ENCODE measurements around the gene PRAC2. TPM values are rescaled to one million over a fixed set of nuclear protein-coding genes. Genes with fewer than 3 reads are reported as not detected.

The PRAC2 gene
- total and polyA plus RNA-seq, 5 experiments from 2014 or later, result not detected

- Mint-ChIP-seq H3K36me3 (peaks cover 0 to 13% (median 11%) of the 10 kb centered on the region in 3 donors), H3K4me1 (peaks cover 29 to 52% (median 36%) of the 10 kb centered on the region in 4 donors), H3K4me3 (peak overlapping the region in 7 of 10 donors; percentile 4 to 91 (median 59)), H3K27ac (peak overlapping the region in 2 of 10 donors; percentile 40 to 79), H3K27me3 (peaks cover 53 to 99% (median 83%) of the 10 kb centered on the region in 5 donors), H3K9me3 (no peaks in the 10 kb centered on the region)
- DNase-seq (no peak), ATAC-seq (no peak)
- POLR2A ChIA-PET, result interaction anchor here (1.2 kb wide), 1 partner anchor 9 kb away, joined by 4 read pairs; no protein-coding TSS in a partner anchor
Measured at GRCh38 chr17:48729335-48730239, 6.6 kb downstream of the PRAC2 start.

- POLR2A ChIA-PET, result interaction anchor here (1.2 kb wide), 1 partner anchor 8 kb away, joined by 4 read pairs; no protein-coding TSS in a partner anchor
- ATAC-seq (no peak), DNase-seq (no peak)
- H3K27me3 Mint-ChIP-seq, result peaks cover 56 to 99% (median 85%) of the 10 kb centered on the region in 5 donors
- H3K4me3 Mint-ChIP-seq, result peak overlapping the region in 1 of 10 donors; percentile 7
- H3K9me3 Mint-ChIP-seq, result no peaks in the 10 kb centered on the region
- H3K36me3 Mint-ChIP-seq, result peaks cover 0 to 13% (median 9%) of the 10 kb centered on the region in 3 donors
- peaks cover 28 to 46% (median 30%) of the 10 kb centered on the region in 4 donors for H3K4me1 Mint-ChIP-seq
- no peak overlapping the region for H3K27ac Mint-ChIP-seq
Measured at GRCh38 chr17:48730240-48730550, 7.2 kb downstream of the PRAC2 start.

- H3K4me3 Mint-ChIP-seq, result no peak overlapping the region
- ATAC-seq (no peak), DNase-seq (no peak)
- H3K36me3 Mint-ChIP-seq, result peaks cover 0 to 13% (median 9%) of the 10 kb centered on the region in 3 donors
- POLR2A ChIA-PET, result interaction anchor here (0.6 kb wide), 1 partner anchor 626 kb away, joined by 3 read pairs; no protein-coding TSS in a partner anchor
- H3K27ac Mint-ChIP-seq, result no peak overlapping the region
- H3K27me3 Mint-ChIP-seq, result peaks cover 58 to 99% (median 87%) of the 10 kb centered on the region in 5 donors
- peaks cover 23 to 43% (median 27%) of the 10 kb centered on the region in 4 donors for H3K4me1 Mint-ChIP-seq
- H3K9me3 Mint-ChIP-seq, result no peaks in the 10 kb centered on the region
Measured at GRCh38 chr17:48731355-48731754, 8.4 kb downstream of the PRAC2 start.

GRCh38 chr17:48732688-48733629, 10.0 kb downstream of the PRAC2 start:
- H3K9me3 Mint-ChIP-seq, result no peaks in the 10 kb centered on the region
- H3K27ac Mint-ChIP-seq, result no peak overlapping the region
- ATAC-seq (no peak), DNase-seq (no peak)
- peak overlapping the region in 9 of 10 donors; percentile 34 to 80 (median 64) for H3K4me3 Mint-ChIP-seq
- H3K36me3 Mint-ChIP-seq, result peaks cover 0 to 12% (median 9%) of the 10 kb centered on the region in 3 donors
- POLR2A ChIA-PET, result interaction anchor here (0.7 to 1.1 kb wide), 3 partner anchors 10 to 18 kb away, joined by 3 to 4 read pairs (median 3); partner anchors contain the start of gene PRAC2
- peaks cover 21 to 34% (median 23%) of the 10 kb centered on the region in 4 donors for H3K4me1 Mint-ChIP-seq
- H3K27me3 Mint-ChIP-seq, result peaks cover 54 to 99% (median 84%) of the 10 kb centered on the region in 5 donors

DNA sequence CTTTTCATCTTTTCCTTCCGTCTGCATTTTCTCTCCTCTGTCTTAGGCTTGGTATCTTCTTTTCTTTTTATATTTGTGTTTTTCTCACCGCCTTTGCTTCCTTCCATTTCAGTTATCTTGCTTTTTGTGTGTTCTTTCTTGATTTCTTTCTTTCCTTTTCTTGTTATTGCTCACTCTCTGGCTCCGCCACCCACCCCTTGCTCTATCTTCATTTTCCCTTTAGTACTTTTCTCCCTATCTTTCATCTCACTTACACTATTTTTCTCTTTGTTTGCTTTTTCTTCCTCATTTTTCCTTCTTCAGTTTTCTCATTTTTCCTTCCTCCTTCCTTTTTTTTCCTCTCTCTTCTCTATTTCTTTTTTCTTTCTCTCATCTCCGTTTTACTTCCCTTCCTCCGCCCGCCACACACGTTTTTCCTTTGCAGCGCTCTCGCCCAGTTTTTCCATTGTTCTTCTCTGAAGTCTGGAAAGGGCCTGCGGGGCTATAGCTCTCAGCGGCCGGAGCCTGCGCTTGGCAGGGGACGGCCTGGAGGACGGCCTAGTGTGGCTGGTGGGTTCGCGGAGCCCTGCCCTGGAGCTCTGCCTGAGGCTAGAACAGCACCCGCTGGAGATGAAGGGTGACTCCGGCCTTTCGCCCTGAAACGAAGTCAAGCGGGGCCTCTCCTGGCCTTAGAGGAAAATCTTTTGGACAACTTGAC, 10.8 kb downstream of the PRAC2 start:
- H3K36me3 Mint-ChIP-seq, result peaks cover 0 to 10% (median 9%) of the 10 kb centered on the region in 3 donors
- H3K27ac Mint-ChIP-seq, result no peak overlapping the region
- POLR2A ChIA-PET, result interaction anchor here (1.0 kb wide), 1 partner anchor 9 kb away, joined by 4 read pairs; no protein-coding TSS in a partner anchor
- H3K27me3 Mint-ChIP-seq, result peaks cover 58 to 97% (median 86%) of the 10 kb centered on the region in 5 donors
- H3K9me3 Mint-ChIP-seq, result no peaks in the 10 kb centered on the region
- H3K4me1 Mint-ChIP-seq, result peaks cover 16 to 26% (median 21%) of the 10 kb centered on the region in 4 donors
- no peak for ATAC-seq
- peak overlapping the region; percentile 4 to 80 (median 64) for H3K4me3 Mint-ChIP-seq
- no peak for DNase-seq

DNA sequence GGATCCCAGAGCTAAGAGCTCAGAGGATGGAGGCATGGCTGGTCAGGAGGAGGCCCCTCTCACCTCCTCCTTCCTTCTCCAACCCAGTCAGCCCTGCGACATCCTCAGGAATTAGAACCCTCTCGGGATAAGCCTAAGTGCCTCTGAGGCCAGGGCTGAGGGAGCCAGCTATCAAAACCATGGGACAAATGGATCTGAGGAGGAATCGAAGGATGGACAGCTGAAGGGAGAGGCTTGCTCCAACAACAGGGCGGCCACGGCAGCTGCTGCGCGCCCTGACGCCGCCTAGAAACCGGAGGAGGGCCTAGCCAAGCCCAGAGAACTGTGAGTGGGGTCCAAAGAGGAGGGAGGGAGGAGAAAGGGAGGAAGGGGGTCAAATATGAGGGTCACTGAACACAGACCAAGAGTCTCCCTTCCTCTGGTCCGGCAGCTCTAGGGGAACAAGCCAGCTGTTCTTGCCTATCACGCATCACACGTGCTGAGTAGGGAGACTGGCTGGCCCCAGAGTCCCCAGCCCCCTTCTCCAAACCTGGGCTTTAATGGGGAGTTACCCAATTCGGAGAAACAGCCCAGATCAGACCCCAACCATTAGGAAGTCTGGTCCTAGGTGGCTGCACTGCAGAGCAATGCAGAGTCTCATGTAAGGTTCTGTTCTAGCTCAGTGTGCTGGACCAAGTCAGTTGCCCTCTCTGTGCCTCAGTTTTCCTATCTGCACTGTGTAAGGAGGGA, 11.5 kb downstream of the PRAC2 start:
- peak overlapping the region in 1 of 10 donors; percentile 64 for H3K4me3 Mint-ChIP-seq
- H3K4me1 Mint-ChIP-seq, result peaks cover 19 to 26% (median 22%) of the 10 kb centered on the region in 4 donors
- DNase-seq (no peak), ATAC-seq (no peak)
- peak overlapping the region in 1 of 10 donors; percentile 44 for H3K27ac Mint-ChIP-seq
- peaks cover 0 to 6% (median 0%) of the 10 kb centered on the region in 9 donors for H3K9me3 Mint-ChIP-seq
- H3K36me3 Mint-ChIP-seq, result peaks cover 2 to 9% (median 8%) of the 10 kb centered on the region in 3 donors
- H3K27me3 Mint-ChIP-seq, result peaks cover 62 to 97% (median 89%) of the 10 kb centered on the region in 5 donors
- POLR2A ChIA-PET, result interaction anchor here (1.0 kb wide), 1 partner anchor 9 kb away, joined by 4 read pairs; no protein-coding TSS in a partner anchor

GRCh38 chr17:48735062-48735351, 12.0 kb downstream of the PRAC2 start:
- H3K27ac Mint-ChIP-seq, result no peak overlapping the region
- no peak overlapping the region for H3K4me3 Mint-ChIP-seq
- H3K9me3 Mint-ChIP-seq, result peaks cover 0 to 9% (median 0%) of the 10 kb centered on the region in 9 donors
- POLR2A ChIA-PET, result interaction anchor here (1.2 kb wide), 1 partner anchor 10 kb away, joined by 3 read pairs; no protein-coding TSS in a partner anchor
- H3K4me1 Mint-ChIP-seq, result peaks cover 18 to 25% (median 21%) of the 10 kb centered on the region in 4 donors
- peaks cover 60 to 96% (median 88%) of the 10 kb centered on the region in 5 donors for H3K27me3 Mint-ChIP-seq
- DNase-seq (no peak), ATAC-seq (no peak)
- H3K36me3 Mint-ChIP-seq, result peaks cover 2 to 8% (median 8%) of the 10 kb centered on the region in 3 donors

DNA sequence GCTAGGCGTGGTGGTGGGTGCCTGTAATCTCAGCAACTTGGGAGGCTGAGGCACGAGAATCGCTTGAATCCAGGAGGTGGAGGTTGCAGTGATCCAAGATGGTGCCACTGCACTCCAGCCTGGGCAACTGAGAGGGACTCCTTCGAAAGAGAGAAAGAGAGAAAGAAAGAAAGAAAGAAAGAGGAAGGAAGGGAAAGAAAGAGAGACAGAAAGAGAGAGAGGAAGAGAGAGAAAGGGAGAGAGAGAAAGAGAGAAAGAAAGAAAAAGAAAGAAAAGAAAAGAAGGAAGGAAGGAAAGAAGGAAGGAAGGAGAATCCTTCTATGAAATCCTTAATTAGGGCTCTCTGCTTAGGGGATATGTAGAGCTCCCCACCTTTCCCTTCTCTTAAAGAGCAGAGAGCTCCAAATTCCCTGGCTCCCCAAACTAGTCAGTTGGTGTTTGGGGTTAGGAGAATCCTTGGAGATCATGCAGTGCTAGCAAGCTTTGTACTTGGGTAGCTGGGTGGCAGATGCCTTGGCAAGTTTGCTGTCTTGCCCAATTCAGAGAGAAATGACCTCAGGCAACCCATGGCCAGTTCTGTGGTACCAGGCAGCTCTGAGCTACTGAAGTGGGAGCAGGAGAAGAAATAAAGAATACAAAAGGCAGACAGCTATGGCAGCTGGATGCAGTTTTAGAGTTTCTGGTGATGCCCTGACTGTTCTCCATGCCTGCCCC, 14.5 kb downstream of the PRAC2 start:
- Mint-ChIP-seq H3K27ac (no peak overlapping the region), H3K9me3 (peaks cover 0 to 17% (median 0%) of the 10 kb centered on the region in 9 donors), H3K27me3 (peaks cover 56 to 96% (median 84%) of the 10 kb centered on the region in 5 donors), H3K4me3 (peak overlapping the region in 1 of 10 donors; percentile 80), H3K4me1 (peaks cover 15 to 25% (median 20%) of the 10 kb centered on the region in 4 donors), H3K36me3 (peaks cover 2 to 9% (median 8%) of the 10 kb centered on the region in 3 donors)
- ATAC-seq, result no peak
- DNase-seq, result no peak
- POLR2A ChIA-PET, result interaction anchor here (1.6 kb wide), 1 partner anchor 8 kb away, joined by 4 read pairs; no protein-coding TSS in a partner anchor

DNA sequence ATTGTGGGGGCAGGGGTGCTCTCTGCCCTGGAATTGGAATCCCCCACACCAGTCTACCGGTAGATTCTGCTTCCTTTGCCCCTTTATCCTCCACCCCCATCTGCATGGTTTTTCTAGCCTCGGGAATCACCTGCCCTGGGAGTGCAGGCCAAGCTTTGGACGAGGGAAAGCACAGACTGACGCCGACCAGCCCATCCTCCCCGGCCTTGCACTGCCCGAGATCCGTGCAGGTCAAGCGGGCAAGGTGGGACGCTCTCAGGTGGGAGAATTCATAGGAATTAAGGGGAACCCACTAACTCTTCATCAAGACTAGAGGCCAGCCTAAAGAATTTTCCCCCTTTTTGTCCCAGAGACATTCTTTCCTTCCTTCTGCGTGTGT, 15.4 kb downstream of the PRAC2 start:
- POLR2A ChIA-PET, result interaction anchor here (1.6 kb wide), 1 partner anchor 9 kb away, joined by 4 read pairs; no protein-coding TSS in a partner anchor
- Mint-ChIP-seq H3K9me3 (peaks cover 0 to 17% (median 0%) of the 10 kb centered on the region in 9 donors), H3K4me1 (peaks cover 11 to 17% (median 14%) of the 10 kb centered on the region in 4 donors), H3K27me3 (peaks cover 60 to 98% (median 85%) of the 10 kb centered on the region in 5 donors), H3K27ac (no peak overlapping the region), H3K4me3 (peak overlapping the region in 1 of 10 donors; percentile 36), H3K36me3 (peaks cover 2 to 8% (median 8%) of the 10 kb centered on the region in 3 donors)
- no peak for DNase-seq
- ATAC-seq, result no peak

- H3K27me3 Mint-ChIP-seq, result peaks cover 61 to 98% (median 85%) of the 10 kb centered on the region in 5 donors
- DNase-seq (no peak), ATAC-seq (peak; percentile 27 to 46)
- H3K4me1 Mint-ChIP-seq, result peaks cover 5 to 11% (median 9%) of the 10 kb centered on the region in 4 donors
- H3K9me3 Mint-ChIP-seq, result peaks cover 0 to 17% (median 0%) of the 10 kb centered on the region in 9 donors
- POLR2A ChIA-PET, result interaction anchor here (1.6 kb wide), 1 partner anchor 9 kb away, joined by 4 read pairs; no protein-coding TSS in a partner anchor
- H3K36me3 Mint-ChIP-seq, result peaks cover 2 to 4% (median 3%) of the 10 kb centered on the region in 3 donors
- H3K4me3 Mint-ChIP-seq, result peak overlapping the region; percentile 26 to 62 (median 50)
- H3K27ac Mint-ChIP-seq, result no peak overlapping the region
Measured at GRCh38 chr17:48738803-48739526, 16.0 kb downstream of the PRAC2 start.

Measured in naive thymus-derived CD8-positive, alpha-beta T cell (primary cell).